Sigmoid colon (tissue), 4 donors: Measurements from ENCODE around the gene RPS5.

ENCODE experiments used
- EP300 ChIP-seq, 4 donors: sonication (generic); formaldehyde crosslinking; IDR thresholded peaks; one replicate each; pipeline ENCODE4 v1.6.1; 2017; ENCODE audit warnings: antibody characterized with exemption in 4 of 4
- POLR2A ChIP-seq, 2 donors: fragments of 450-650 bp; IDR thresholded peaks; one replicate each; pipeline ENCODE4 v1.6.1; 2016; ENCODE audit warnings: antibody characterized with exemption in 2 of 2, mild to moderate bottlenecking in 2 of 2, moderate library complexity in 2 of 2
- POLR2AphosphoS5 ChIP-seq, 4 donors: sonication (generic); formaldehyde crosslinking; IDR thresholded peaks; one replicate each; pipeline ENCODE4 v1.6.1; 2017; ENCODE audit warnings: antibody characterized with exemption in 4 of 4
- TF ChIP-seq, protein P1 (sequence below), 4 experiments: fragments of 450-650 bp in 3 of 4; fragments of 200-600 bp in 1 of 4; IDR thresholded peaks; one replicate each; pipeline ENCODE4 v1.5.1; 2016 to 2019; ENCODE audit warnings: antibody characterized with exemption in 4 of 4, mild to moderate bottlenecking in 3 of 4, moderate library complexity in 2 of 4

DNA sequence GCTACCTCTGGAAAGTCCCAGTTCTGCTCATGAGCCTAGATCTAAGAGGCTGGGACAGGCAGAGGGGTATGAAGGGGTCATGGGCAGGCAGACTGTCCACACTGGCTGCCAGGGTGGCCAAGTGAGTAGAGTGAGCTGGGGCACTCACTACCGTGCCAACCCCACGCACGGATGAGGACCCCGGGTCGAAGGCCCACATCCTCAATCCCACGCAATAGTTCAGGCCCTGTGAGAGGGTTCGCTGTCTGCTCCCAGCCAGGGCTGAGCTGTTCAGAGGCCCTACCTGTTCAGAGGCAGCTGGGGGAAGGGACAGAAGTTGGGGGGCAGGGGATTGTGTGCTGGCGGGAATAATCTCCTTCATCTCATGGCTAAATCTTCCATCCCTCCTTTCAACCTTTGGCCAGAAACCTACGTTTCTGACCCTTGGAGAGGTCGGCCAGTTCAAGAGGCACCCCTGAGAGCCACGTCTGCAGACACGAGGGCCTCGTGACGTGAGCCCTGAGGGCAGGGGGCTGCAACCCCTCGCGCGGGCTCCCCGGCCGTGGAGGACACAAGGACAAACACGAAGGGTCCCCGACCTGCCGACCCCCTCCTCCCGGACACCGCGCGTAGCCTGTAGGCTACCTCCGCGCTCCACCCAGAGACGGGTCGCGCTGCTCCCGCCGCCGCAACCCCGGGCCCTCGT lies 1.0 kb upstream of the RPS5 start:
- TF ChIP-seq POLR2A (IDR thresholded peaks at IDR 0.05) (no peak), EP300 (IDR thresholded peaks at IDR 0.05) (no peak), POLR2AphosphoS5 (IDR thresholded peaks at IDR 0.05) (no peak)
- TF ChIP-seq, protein P1, sequence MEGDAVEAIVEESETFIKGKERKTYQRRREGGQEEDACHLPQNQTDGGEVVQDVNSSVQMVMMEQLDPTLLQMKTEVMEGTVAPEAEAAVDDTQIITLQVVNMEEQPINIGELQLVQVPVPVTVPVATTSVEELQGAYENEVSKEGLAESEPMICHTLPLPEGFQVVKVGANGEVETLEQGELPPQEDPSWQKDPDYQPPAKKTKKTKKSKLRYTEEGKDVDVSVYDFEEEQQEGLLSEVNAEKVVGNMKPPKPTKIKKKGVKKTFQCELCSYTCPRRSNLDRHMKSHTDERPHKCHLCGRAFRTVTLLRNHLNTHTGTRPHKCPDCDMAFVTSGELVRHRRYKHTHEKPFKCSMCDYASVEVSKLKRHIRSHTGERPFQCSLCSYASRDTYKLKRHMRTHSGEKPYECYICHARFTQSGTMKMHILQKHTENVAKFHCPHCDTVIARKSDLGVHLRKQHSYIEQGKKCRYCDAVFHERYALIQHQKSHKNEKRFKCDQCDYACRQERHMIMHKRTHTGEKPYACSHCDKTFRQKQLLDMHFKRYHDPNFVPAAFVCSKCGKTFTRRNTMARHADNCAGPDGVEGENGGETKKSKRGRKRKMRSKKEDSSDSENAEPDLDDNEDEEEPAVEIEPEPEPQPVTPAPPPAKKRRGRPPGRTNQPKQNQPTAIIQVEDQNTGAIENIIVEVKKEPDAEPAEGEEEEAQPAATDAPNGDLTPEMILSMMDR (IDR thresholded peaks at IDR 0.05): no peak
